Spleen (tissue), 7 donors: ENCODE measurements around the gene PDZD2.

Experiments used
- CTCF ChIP-seq, 11 experiments: fragments of 200-600 bp in 7 of 11; fragments of 450-650 bp in 4 of 11; sonication (generic) in 4 of 11; IDR thresholded peaks in 8 of 11; conservative IDR thresholded peaks in 3 of 11; 1 replicate in 7 of 11; 2 replicates in 4 of 11; pipeline versions ENCODE4 v1.4.0 to v1.8.0; 2016 to 2021; ENCODE audit warnings: antibody characterized with exemption in 11 of 11, inconsistent platforms in 4 of 11, mild to moderate bottlenecking in 1 of 11
- POLR2AphosphoS5 ChIP-seq, 3 donors: sonication (generic); formaldehyde crosslinking; IDR thresholded peaks; one replicate each; pipeline ENCODE4 v1.5.1; 2017; ENCODE audit warnings: antibody characterized with exemption in 3 of 3
- donor health status: DM: no; HTN: no; CAD: no; lungs with moderate emphysema.
- donor health status: DM: no; HTN: no; CAD: no.
- donor health status: DM: no; HTN: no; CAD: no.

GRCh38 chr5:31598640-31599611, 40.0 kb upstream of the PDZD2 start:
- TF ChIP-seq CTCF (IDR thresholded peaks at IDR 0.05 in 8 of 11, conservative IDR thresholded peaks at IDR 0.05 in 3 of 11) (no peak), POLR2AphosphoS5 (IDR thresholded peaks at IDR 0.05) (no peak)
